GM21529 (cell line): ENCODE data around the gene MYLK.
"Not testable (repeated sequence)": the region's sequence is repeated elsewhere in the genome, so short reads cannot be mapped to it uniquely, and the experiment has no call there.

Experiments used
- ATAC-seq: cut with Tn5 transposase; IDR thresholded peaks from one replicate; pipeline ENCODE4 v1.9.1; 2021; ENCODE audit not compliant: unreplicated experiment

MYLK gene

GRCh38 chr3:123884203-123884831 lies at the start of gene MYLK:
Gene MYLK, minus strand, starts transcription at chr3:123884332. Its CDS starts 90,491 bp downstream, at chr3:123793841.
- ATAC-seq = peak; percentile 87

GRCh38 chr3:123930445-123930844 lies 46.3 kb upstream of the MYLK start:
- ATAC-seq = no peak

- ATAC-seq = no peak
These were observed 45.2 kb upstream of the MYLK start for GRCh38 chr3:123929325-123929724.

- no peak for ATAC-seq
These were observed 42.3 kb upstream of the MYLK start for GRCh38 chr3:123926396-123926795.

- ATAC-seq = no peak
These were observed 36.7 kb upstream of the MYLK start for GRCh38 chr3:123920868-123921267.

GRCh38 chr3:123920383-123920782 lies 36.3 kb upstream of the MYLK start:
- ATAC-seq = no peak

GRCh38 chr3:123919353-123919752 lies 35.2 kb upstream of the MYLK start:
- ATAC-seq = no peak

- no peak for ATAC-seq
These were observed 30.7 kb upstream of the MYLK start for GRCh38 chr3:123914829-123915228.

- ATAC-seq = peak; percentile 75
These were observed 25.7 kb upstream of the MYLK start for GRCh38 chr3:123909785-123910184.

- no peak for ATAC-seq
These were observed 23.6 kb upstream of the MYLK start for GRCh38 chr3:123907720-123908119.

- ATAC-seq = no peak
These were observed 15.3 kb upstream of the MYLK start for GRCh38 chr3:123899300-123899865.

- ATAC-seq = no peak
These were observed 8.9 kb upstream of the MYLK start for GRCh38 chr3:123893012-123893411.

GRCh38 chr3:123892195-123892594 lies 8.1 kb upstream of the MYLK start:
- ATAC-seq = no peak

GRCh38 chr3:123890991-123891390 lies 6.9 kb upstream of the MYLK start:
- not testable (repeated sequence) for ATAC-seq

- not testable (repeated sequence) for ATAC-seq
These were observed 6.0 kb upstream of the MYLK start for GRCh38 chr3:123890162-123890561.

GRCh38 chr3:123884993-123885392 lies 861 bp upstream of the MYLK start:
- ATAC-seq = no peak

- peak; percentile 11 for ATAC-seq
These were observed 380 bp downstream of the MYLK start for GRCh38 chr3:123883701-123884202.

GRCh38 chr3:123883111-123883510 lies 1.0 kb downstream of the MYLK start:
- no peak for ATAC-seq

- no peak for ATAC-seq
These were observed 2.4 kb downstream of the MYLK start for GRCh38 chr3:123881771-123882170.

GRCh38 chr3:123880998-123881561 lies 3.1 kb downstream of the MYLK start:
- ATAC-seq = no peak

- no peak for ATAC-seq
These were observed 5.3 kb downstream of the MYLK start for GRCh38 chr3:123878807-123879206.

- no peak for ATAC-seq
These were observed 6.2 kb downstream of the MYLK start for GRCh38 chr3:123877965-123878364.
